Heart left ventricle (tissue), 16 donors: ENCODE data around the gene USP7. TPM values are rescaled to one million over a fixed set of nuclear protein-coding genes. Genes with fewer than 3 reads are reported as not detected.
"Not testable (repeated sequence)": the region's sequence is repeated elsewhere in the genome, so short reads cannot be mapped to it uniquely, and the experiment has no call there.

Experiments used
- ATAC-seq, 4 donors: fragments of 200-7000 bp; cut with Tn5 transposase; one replicate each; pipeline ENCODE4 v1.9.1; 2020 to 2022; ENCODE audit warnings: moderate library complexity in 4 of 4, mild to moderate bottlenecking in 3 of 4, moderate number of reproducible peaks in 1 of 4
- DNase-seq, 5 donors: peaks; one replicate each; pipeline ENCODE4 v3.0.0-alpha.2; 2020
- H3K27ac ChIP-seq, 12 donors: fragments of 200-600 bp; sonication (generic) in 4 of 12; one replicate each; pipeline versions ENCODE4 v1.5.0 to v1.8.0; 2016 to 2022; ENCODE audit warnings: mild to moderate bottlenecking in 2 of 12
- H3K27me3 ChIP-seq, 9 donors: fragments of 200-600 bp; sonication (generic) in 2 of 9; one replicate each; pipeline versions ENCODE4 v1.5.1 to v1.8.0; 2016 to 2022; ENCODE audit warnings: mild to moderate bottlenecking in 3 of 9
- H3K36me3 ChIP-seq, 9 donors: fragments of 200-600 bp; sonication (generic) in 2 of 9; one replicate each; pipeline versions ENCODE4 v1.5.0 to v1.8.0; 2018 to 2022; ENCODE audit warnings: mild to moderate bottlenecking in 2 of 9
- H3K4me1 ChIP-seq, 12 donors: fragments of 200-600 bp; sonication (generic) in 4 of 12; one replicate each; pipeline versions ENCODE4 v1.5.0 to v1.8.0; 2016 to 2022; ENCODE audit warnings: mild to moderate bottlenecking in 3 of 12
- H3K4me3 ChIP-seq, 12 donors: fragments of 200-600 bp; sonication (generic) in 4 of 12; one replicate each; pipeline versions ENCODE4 v1.5.0 to v1.8.0; 2017 to 2022; ENCODE audit warnings: mild to moderate bottlenecking in 9 of 12, moderate library complexity in 4 of 12
- H3K9me3 ChIP-seq, 12 donors: fragments of 200-600 bp; sonication (generic) in 4 of 12; one replicate each; pipeline versions ENCODE4 v1.5.0 to v1.8.0; 2016 to 2022; ENCODE audit warnings: mild to moderate bottlenecking in 1 of 12
- POLR2A ChIP-seq, 2 donors: fragments of 450-650 bp; IDR thresholded peaks; one replicate each; pipeline ENCODE4 v1.6.1; 2017; ENCODE audit warnings: antibody characterized with exemption in 2 of 2, mild to moderate bottlenecking in 2 of 2, moderate library complexity in 2 of 2
- WGBS, 4 donors: extraction: QIAGEN DNeasy Blood & Tissue Kit in 2 of 4; methylation state at CpG; one replicate each; pipeline versions ENCODE4 v1.1.5 to v1.1.7; 2013 to 2018; 5-methylcytosine and 5-hydroxymethylcytosine counted together
- intact Hi-C, 10 donors: fragments of 100-400 bp; cut with DNase I; formaldehyde crosslinking; loops; one replicate each; pipeline versions ENCODE4 v1.11.1 to v1.14.2; 2022
- polyA plus RNA-seq, 2 donors: library from polyadenylated mRNA; stranded (reverse); fragments of 200-250 nt; gene quantifications; one replicate each; pipeline ENCODE4 v1.2.3, GENCODE V29; 2013
- total RNA-seq, 9 donors: library from RNA; depleted of rRNA in 2 of 9; stranded (reverse); fragments of >200 nt in 2 of 9; fragmentation: NEBNext Ultra II Directional in 3 of 9; extraction: Animal tissue kit (Norgen Biotek cat#: 25700) in 3 of 9; gene quantifications; one replicate each; pipeline versions ENCODE4 v1.1.0 to v1.2.4, GENCODE V29; 2016 to 2023
- TF ChIP-seq, protein P1 (sequence below), 12 donors: fragments of 200-600 bp; sonication (generic) in 4 of 12; IDR thresholded peaks; one replicate each; pipeline versions ENCODE4 v1.5.0 to v1.8.0; 2018 to 2022; ENCODE audit warnings: antibody characterized with exemption in 12 of 12, mild to moderate bottlenecking in 5 of 12
- donor health status: ischemic (EF 13 %, LVEDD 7.1; RV severe dilation, severe dysfunction).
- donor health status: healthy with polysubstance abuse.
- donor health status: DM: no; HTN: yes; CAD: no.
- donor health status: DM: no; HTN: no; CAD: no.
- donor health status: ischemic (EF 25% LVEDD 6.9; RV normal size, moderate dysfunction).
- donor health status: ischemic (EF 25% LVEDD 5.7; RV mildly dilated, moderate dysfunction).
- donor health status: healthy.
- donor health status: DM: yes; HTN: yes; CAD: no.
- donor health status: ischemic (EF 35%, LVEDD 5.7; RV mildly dilated, moderate dysfunction).
- donor health status: nonischemic (EF 11% LVEDD 7.7; RV severe dilation, severe dysfunction).
- donor health status: DM: yes; HTN: yes; CAD: no.
- donor health status: PGD.
- donor health status: ischemic (EF 29% LVEDD 5.4; RV normal size, mild dysfunction).
- donor health status: nonischemic (EF 23%, LVEDD 6.1; RV moderate dilation, normal function).

USP7 gene
- total and polyA plus RNA-seq, 11 donors = 20.3 to 86.5 (median 66.2) TPM

DNA sequence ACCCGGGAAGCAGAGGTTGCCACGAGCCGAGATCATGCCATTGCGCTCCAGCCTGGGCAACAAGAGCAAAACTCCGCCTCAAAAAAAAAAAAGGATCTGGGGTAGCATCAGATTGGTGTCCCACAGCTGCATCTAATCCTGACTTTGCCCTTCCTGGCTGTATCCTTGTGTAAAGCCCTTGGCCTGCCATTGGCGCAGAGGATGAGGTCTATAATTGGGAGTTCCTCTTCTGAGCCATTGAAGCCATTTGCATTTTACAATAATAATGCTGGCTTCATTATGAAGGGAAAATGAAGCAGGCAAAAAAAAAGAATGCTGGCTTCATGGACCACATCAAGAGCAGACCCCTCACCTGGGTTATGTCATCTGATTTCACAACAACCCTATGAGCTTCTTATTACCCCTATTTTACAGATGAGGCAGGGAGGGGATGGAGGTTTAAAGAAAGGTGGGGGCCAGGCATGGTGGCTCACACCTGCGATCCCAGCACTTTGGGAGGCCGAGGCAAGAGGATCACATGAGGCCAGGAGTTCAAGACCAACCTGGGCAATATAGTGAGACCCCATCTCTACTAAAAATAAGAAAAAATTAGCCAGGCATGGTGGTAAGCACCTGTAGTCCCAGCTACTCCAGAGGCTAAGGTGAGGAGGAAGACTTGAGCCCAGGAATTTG, 82.7 kb downstream of the USP7 start:
- ATAC-seq (no peak), DNase-seq (no peak)
- H3K36me3 ChIP-seq = no peaks in the 10 kb centered on the region
- peaks cover 0 to 8% (median 6%) of the 10 kb centered on the region in 12 donors for H3K4me1 ChIP-seq
- H3K27ac ChIP-seq = no peak overlapping the region
- peaks cover 0 to 5% (median 0%) of the 10 kb centered on the region in 9 donors for H3K27me3 ChIP-seq
- intact Hi-C loops = loop anchor here (1.0 to 10.0 kb wide), 11 partner anchors 84 to 316 kb away; partner anchors contain the start of genes PMM2 (in 4 of the 10) and TMEM186 (in 4 of the 10)
- no peak overlapping the region for H3K4me3 ChIP-seq
- WGBS, 4 donors = 90 to 93% (median 91%) methylated on average over 8 of the region's 8 CpGs
- H3K9me3 ChIP-seq = no peaks in the 10 kb centered on the region
- TF ChIP-seq, protein P1, sequence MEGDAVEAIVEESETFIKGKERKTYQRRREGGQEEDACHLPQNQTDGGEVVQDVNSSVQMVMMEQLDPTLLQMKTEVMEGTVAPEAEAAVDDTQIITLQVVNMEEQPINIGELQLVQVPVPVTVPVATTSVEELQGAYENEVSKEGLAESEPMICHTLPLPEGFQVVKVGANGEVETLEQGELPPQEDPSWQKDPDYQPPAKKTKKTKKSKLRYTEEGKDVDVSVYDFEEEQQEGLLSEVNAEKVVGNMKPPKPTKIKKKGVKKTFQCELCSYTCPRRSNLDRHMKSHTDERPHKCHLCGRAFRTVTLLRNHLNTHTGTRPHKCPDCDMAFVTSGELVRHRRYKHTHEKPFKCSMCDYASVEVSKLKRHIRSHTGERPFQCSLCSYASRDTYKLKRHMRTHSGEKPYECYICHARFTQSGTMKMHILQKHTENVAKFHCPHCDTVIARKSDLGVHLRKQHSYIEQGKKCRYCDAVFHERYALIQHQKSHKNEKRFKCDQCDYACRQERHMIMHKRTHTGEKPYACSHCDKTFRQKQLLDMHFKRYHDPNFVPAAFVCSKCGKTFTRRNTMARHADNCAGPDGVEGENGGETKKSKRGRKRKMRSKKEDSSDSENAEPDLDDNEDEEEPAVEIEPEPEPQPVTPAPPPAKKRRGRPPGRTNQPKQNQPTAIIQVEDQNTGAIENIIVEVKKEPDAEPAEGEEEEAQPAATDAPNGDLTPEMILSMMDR (IDR thresholded peaks at IDR 0.05) = no peak
- TF ChIP-seq POLR2A (IDR thresholded peaks at IDR 0.05) = no peak

DNA sequence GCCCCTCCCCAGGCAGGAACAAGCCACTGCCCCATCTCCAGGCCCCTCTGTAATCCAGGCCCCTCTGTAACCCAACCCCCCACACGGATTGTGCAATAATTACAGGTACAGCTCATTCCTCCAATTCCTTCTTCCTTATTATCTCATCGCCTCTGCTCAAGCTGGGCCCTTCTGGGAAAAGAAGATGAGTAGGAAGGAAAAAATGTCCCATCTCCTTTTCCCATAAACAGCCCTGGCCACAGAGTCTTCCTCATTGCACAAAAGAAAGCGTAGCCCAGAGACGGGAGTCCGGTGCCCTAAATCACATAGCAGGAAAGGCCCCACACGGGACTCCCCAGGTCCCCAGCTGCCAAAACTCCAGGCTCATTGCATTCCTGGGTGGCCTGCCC, 85.2 kb downstream of the USP7 start:
- Histone ChIP-seq H3K27me3 (no peaks in the 10 kb centered on the region), H3K36me3 (no peaks in the 10 kb centered on the region), H3K9me3 (no peaks in the 10 kb centered on the region), H3K27ac (no peak overlapping the region), H3K4me1 (peaks cover 0 to 4% (median 0%) of the 10 kb centered on the region in 12 donors), H3K4me3 (no peak overlapping the region)
- DNase-seq (peak in 1 of 5 donors; percentile 35), ATAC-seq (no peak)
- WGBS, 4 donors = 74 to 77% (median 76%) methylated on average over 6 of the region's 6 CpGs
- intact Hi-C loops = loop anchor here in 1 of 10 donors (5.0 kb wide), 1 partner anchor 81 kb away; the partner anchor contains the start of genes PMM2 and TMEM186
- TF ChIP-seq, protein P1 (IDR thresholded peaks at IDR 0.05) = no peak
- TF ChIP-seq POLR2A (IDR thresholded peaks at IDR 0.05) = no peak

DNA sequence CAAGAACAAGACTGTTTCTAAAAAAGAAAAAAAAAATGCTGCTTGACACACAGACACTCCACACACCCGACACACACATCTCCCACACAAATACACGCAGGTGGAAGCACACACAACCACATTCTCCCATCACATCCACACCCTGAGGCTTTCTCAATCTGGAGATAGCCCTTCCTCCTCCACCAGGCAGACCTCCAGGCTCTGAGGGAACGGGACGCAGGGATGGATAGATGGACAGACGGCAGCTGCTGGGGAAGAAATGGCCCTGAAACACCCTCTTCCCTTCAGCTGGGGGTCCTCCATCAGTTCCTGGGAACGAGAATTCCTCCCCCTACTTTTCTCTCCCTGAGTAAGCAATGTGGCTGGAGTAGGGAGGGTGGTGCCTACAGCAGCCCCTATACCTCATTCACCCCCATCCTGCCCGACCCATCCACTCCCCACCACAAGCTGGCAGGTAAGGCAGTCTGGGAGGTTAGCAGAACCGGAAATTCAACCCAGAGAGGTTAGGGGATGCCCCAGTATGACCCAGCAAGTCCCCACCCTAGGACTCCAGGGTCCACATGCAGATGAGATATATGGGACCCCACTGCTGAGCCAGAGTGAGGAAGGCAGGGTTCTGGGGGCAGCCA, 85.7 kb downstream of the USP7 start:
- DNase-seq = peak in 1 of 5 donors; percentile 19

DNA sequence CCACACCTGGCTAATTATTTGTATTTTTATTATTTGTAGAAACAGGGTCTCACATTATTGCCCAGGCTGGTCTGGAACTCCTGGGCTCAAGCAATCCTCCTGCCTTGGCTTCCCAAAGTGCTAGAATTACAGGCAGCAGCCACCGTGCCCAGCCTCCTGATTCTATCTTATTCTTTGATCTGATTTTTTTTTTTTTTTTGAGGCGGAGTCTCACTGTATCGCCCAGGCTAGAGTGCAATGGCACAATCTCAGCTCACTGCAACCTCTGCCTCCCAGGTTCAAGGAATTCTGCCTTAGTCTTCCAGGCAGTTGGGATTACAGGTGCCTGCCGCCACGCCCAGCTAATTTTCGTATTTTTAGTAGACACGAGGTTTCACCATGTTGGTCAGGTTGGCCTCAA, 88.4 kb downstream of the USP7 start:
- not testable (repeated sequence) for H3K27me3 ChIP-seq, ATAC-seq, H3K27ac ChIP-seq, H3K9me3 ChIP-seq, H3K36me3 ChIP-seq, H3K4me3 ChIP-seq, DNase-seq
- H3K4me1 ChIP-seq = peaks cover 0 to 14% (median 0%) of the 10 kb centered on the region in 12 donors
- WGBS, 4 donors = 74 to 87% (median 82%) methylated on average over 7 of the region's 7 CpGs
- intact Hi-C loops = loop anchor here in 1 of 10 donors (5.0 kb wide), 1 partner anchor 78 kb away; the partner anchor contains the start of genes PMM2 and TMEM186

More for the DNA sequence above, 85.7 kb downstream of the USP7 start:
- TF ChIP-seq POLR2A (IDR thresholded peaks at IDR 0.05) = no peak
- TF ChIP-seq, protein P1 (IDR thresholded peaks at IDR 0.05) = no peak
- H3K27me3 ChIP-seq = no peaks in the 10 kb centered on the region
- no peak overlapping the region for H3K4me3 ChIP-seq
- H3K4me1 ChIP-seq = peaks cover 0 to 4% (median 0%) of the 10 kb centered on the region in 12 donors
- no peaks in the 10 kb centered on the region for H3K36me3 ChIP-seq
- intact Hi-C loops = loop anchor here in 1 of 10 donors (5.0 kb wide), 1 partner anchor 81 kb away; the partner anchor contains the start of genes PMM2 and TMEM186
- WGBS, 4 donors = 67 to 75% (median 68%) methylated on average over 8 of the region's 8 CpGs
- H3K9me3 ChIP-seq = no peaks in the 10 kb centered on the region
- no peak overlapping the region for H3K27ac ChIP-seq
- no peak for ATAC-seq
